HCT116 (cell line): Measurements from ENCODE around the gene CERS4. TPM values are rescaled to one million over a fixed set of nuclear protein-coding genes. Genes with fewer than 3 reads are reported as not detected.

Experiments
- ATAC-seq: fragments of 200-7000 bp; cut with Tn5 transposase; 2 replicates; pipeline ENCODE4 v1.9.1; 2020; ENCODE audit warnings: mild to moderate bottlenecking, moderate library complexity
- BruUV-seq: library from RNA; stranded (reverse); fragments of 400-500 nt; replicated peaks from 2 replicates; lab custom pipeline; 2021; lab: Mats Ljungman, UMichigan
- CTCF ChIA-PET: fragments of 300-600 bp; sonication (Branson Sonifier 250); formaldehyde crosslinking; loops from one replicate; lab custom pipeline; 2021; ENCODE audit warnings: antibody characterized with exemption; lab: Charles Lee
- POLR2A ChIA-PET: fragments of 300-600, 350-600 bp; sonication (Branson Sonifier 250); formaldehyde crosslinking; loops from one replicate; lab custom pipeline; 2021; ENCODE audit warnings: antibody characterized with exemption; lab: Charles Lee
- RAD21 ChIA-PET, 2 experiments: fragments of 300-600 bp; sonication (Branson Sonifier 250); formaldehyde crosslinking; loops; one replicate each; lab custom pipeline; 2023; ENCODE audit warnings: low total read pairs in 2 of 2; ENCODE audit not compliant: uncharacterized antibody in 2 of 2, unreplicated experiment in 2 of 2, low non-redundant PET in 1 of 2; lab: Charles Lee
- DNase-seq: peaks from one replicate; pipeline ENCODE4 v3.0.0-alpha.2; 2010; ENCODE audit warnings: low read depth, low spot score
- H2AFZ ChIP-seq: fragments of 200-600 bp; shearing (Covaris generic), sonication (generic); 2 replicates; pipeline ENCODE4 v1.6.1; 2017; ENCODE audit warnings: low read depth, mixed run types, mixed read lengths, antibody characterized with exemption, low read length; ENCODE audit not compliant: poor library complexity, severe bottlenecking
- H3K27ac ChIP-seq: 2 replicates; pipeline ENCODE4 v1.5.1; 2012; ENCODE audit warnings: low read depth, low read length
- H3K27me3 ChIP-seq: fragments of 200-600 bp; sonication (generic); 2 replicates; pipeline ENCODE4 v1.6.1; 2016; ENCODE audit warnings: mixed run types, low read length, mixed read lengths; ENCODE audit not compliant: insufficient read depth
- H3K36me3 ChIP-seq, 2 experiments: fragments of 200-500 bp in 1 of 2; fragments of 200-600 bp in 1 of 2; sonication (Bioruptor generic) in 1 of 2; sonication (generic) in 1 of 2; 2 replicates each; pipeline versions ENCODE4 v1.5.1 to v1.6.1; 2014 to 2016; ENCODE audit warnings: low read length in 2 of 2, inconsistent platforms in 1 of 2, mixed read lengths in 1 of 2, mixed run types in 1 of 2; ENCODE audit not compliant: insufficient read depth in 2 of 2, control insufficient read depth in 1 of 2
- H3K4me1 ChIP-seq, 2 experiments: fragments of 200-600 bp in 1 of 2; sonication (generic) in 1 of 2; 2 replicates each; pipeline versions ENCODE4 v1.5.1 to v1.6.1; 2012 to 2017; ENCODE audit warnings: low read length in 2 of 2, inconsistent platforms in 1 of 2, mild to moderate bottlenecking in 1 of 2, mixed read lengths in 1 of 2, mixed run types in 1 of 2, moderate library complexity in 1 of 2; ENCODE audit not compliant: insufficient read depth in 2 of 2, control insufficient read depth in 1 of 2
- H3K4me2 ChIP-seq: fragments of 200-600 bp; sonication (generic); 2 replicates; pipeline ENCODE4 v1.6.1; 2017; ENCODE audit warnings: mixed run types, low read length, mixed read lengths
- H3K4me3 ChIP-seq, 2 experiments: fragments of 200-600 bp in 1 of 2; sonication (generic) in 1 of 2; replicated peaks in 1 of 2; 2 replicates each; pipeline ENCODE4 v1.5.1; 2011 to 2016; ENCODE audit warnings: low read length in 2 of 2, control low read depth in 1 of 2, low read depth in 1 of 2, mild to moderate bottlenecking in 1 of 2, mixed read lengths in 1 of 2, mixed run types in 1 of 2
- H3K79me2 ChIP-seq: fragments of 200-600 bp; sonication (generic); 2 replicates; pipeline ENCODE4 v1.6.1; 2017; ENCODE audit warnings: mild to moderate bottlenecking, mixed run types, low read length, moderate library complexity, mixed read lengths; ENCODE audit not compliant: insufficient read depth
- H3K9ac ChIP-seq: fragments of 200-600 bp; sonication (generic); 2 replicates; pipeline ENCODE4 v1.6.1; 2016; ENCODE audit warnings: low read length, mixed read lengths
- H3K9me2 ChIP-seq: fragments of 200-600 bp; sonication (generic), shearing (Covaris generic); 2 replicates; pipeline ENCODE4 v1.6.1; 2017; ENCODE audit warnings: mixed run types, mild to moderate bottlenecking, moderate library complexity; ENCODE audit not compliant: insufficient read depth
- H3K9me3 ChIP-seq, 2 experiments: fragments of 200-500 bp in 1 of 2; fragments of 200-600 bp in 1 of 2; sonication (Bioruptor generic) in 1 of 2; sonication (generic) in 1 of 2; 2 replicates each; pipeline ENCODE4 v1.6.1; 2014 to 2017; ENCODE audit warnings: low read length in 2 of 2, mixed read lengths in 2 of 2, inconsistent platforms in 1 of 2, low read depth in 1 of 2, mild to moderate bottlenecking in 1 of 2, mixed run types in 1 of 2, moderate library complexity in 1 of 2; ENCODE audit not compliant: control insufficient read depth in 1 of 2, insufficient read depth in 1 of 2
- H4K20me1 ChIP-seq: fragments of 200-600 bp; sonication (generic), shearing (Covaris generic); 2 replicates; pipeline ENCODE4 v1.6.1; 2017; ENCODE audit warnings: mixed run types, mild to moderate bottlenecking, moderate library complexity; ENCODE audit not compliant: insufficient read depth
- CBX3 ChIP-seq: IDR thresholded peaks from 2 replicates; pipeline ENCODE4 v1.6.1; 2012; ENCODE audit warnings: low read depth
- CEBPB ChIP-seq: IDR thresholded peaks from 2 replicates; pipeline ENCODE4 v1.6.1; 2012; ENCODE audit warnings: low read depth
- ELF1 ChIP-seq: IDR thresholded peaks from 2 replicates; pipeline ENCODE4 v1.6.1; 2012; ENCODE audit warnings: low read depth, borderline replicate concordance
- EZH2 ChIP-seq: fragments of 200-600 bp; sonication (generic); IDR thresholded peaks from 2 replicates; pipeline ENCODE4 v1.6.1; 2017; ENCODE audit warnings: antibody characterized with exemption, mixed run types
- EZH2phosphoT487 ChIP-seq: fragments of 200-600 bp; IDR thresholded peaks from 2 replicates; pipeline ENCODE4 v1.6.1; 2018; ENCODE audit warnings: antibody characterized with exemption, borderline replicate concordance
- FOSL1 ChIP-seq: IDR thresholded peaks from 2 replicates; pipeline ENCODE4 v1.6.1; 2012; ENCODE audit warnings: low read depth
- POLR2A ChIP-seq: IDR thresholded peaks from 2 replicates; pipeline ENCODE4 v1.7.0; 2011; ENCODE audit warnings: borderline replicate concordance; ENCODE audit not compliant: insufficient read depth, insufficient read length; ENCODE audit errors: extremely low read depth
- REST ChIP-seq: IDR thresholded peaks from 2 replicates; pipeline ENCODE4 v1.6.1; 2012; ENCODE audit warnings: low read depth
- SRF ChIP-seq: IDR thresholded peaks from 2 replicates; pipeline ENCODE4 v1.6.1; 2012; ENCODE audit warnings: low read depth
- YY1 ChIP-seq: IDR thresholded peaks from 2 replicates; pipeline ENCODE4 v1.6.1; 2011; ENCODE audit warnings: low read length, low read depth, moderate library complexity, mild to moderate bottlenecking; ENCODE audit not compliant: insufficient replicate concordance; ENCODE audit errors: extremely low read depth
- ZNF274 ChIP-seq: fragments of 200-500 bp; sonication (Bioruptor generic); IDR thresholded peaks from 2 replicates; pipeline ENCODE4 v1.6.1; 2014; ENCODE audit warnings: mild to moderate bottlenecking, low read depth, low read length, inconsistent platforms
- intact Hi-C: fragments of 100-400 bp; cut with micrococcal nuclease; formaldehyde crosslinking; loops from 2 replicates; pipeline ENCODE4 v1.10.0; 2022
- total RNA-seq: library from RNA; stranded (reverse); gene quantifications from one replicate; pipeline ENCODE4 v1.2.1, GENCODE V29; 2021; ENCODE audit not compliant: unreplicated experiment
- TF ChIP-seq, protein P1 (sequence below): IDR thresholded peaks from 2 replicates; pipeline ENCODE4 v1.6.1; 2011; ENCODE audit warnings: mild to moderate bottlenecking, low read length, moderate library complexity; ENCODE audit not compliant: insufficient replicate concordance; ENCODE audit errors: extremely low read depth

CERS4 gene
- total RNA-seq, 1 experiment from 2014 or later: 26.0 TPM

- Histone ChIP-seq H3K9ac (no peak overlapping the region), H3K36me3 (no peaks in the 10 kb centered on the region), H3K27ac (no peak overlapping the region), H3K4me1 (peaks cover 0 to 6% of the 10 kb centered on the region in 2 experiments; a peak in 2 of 4 replicates), H4K20me1 (no peaks in the 10 kb centered on the region), H3K9me2 (no peaks in the 10 kb centered on the region), H3K4me2 (no peak overlapping the region), H3K9me3 (no peaks in the 10 kb centered on the region), H3K4me3 (no peak overlapping the region), H2AFZ (no peak overlapping the region), H3K79me2 (no peaks in the 10 kb centered on the region), H3K27me3 (no peaks in the 10 kb centered on the region)
- intact Hi-C loops: no loop called here
- RAD21 ChIA-PET: no interaction called here
- POLR2A ChIA-PET: no interaction called here
- CTCF ChIA-PET: no interaction called here
- DNase-seq: no peak
- TF ChIP-seq POLR2A: no peak
- no peak for TF ChIP-seq SRF
- TF ChIP-seq CEBPB: no peak
- TF ChIP-seq REST: no peak
- TF ChIP-seq EZH2: no peak
- TF ChIP-seq, all 23 proteins: peak for 0
- ATAC-seq: no peak
- BruUV-seq: no TSS peak
Observed at GRCh38 chr19:8231073-8231604, 22.0 kb downstream of the CERS4 start.

DNA sequence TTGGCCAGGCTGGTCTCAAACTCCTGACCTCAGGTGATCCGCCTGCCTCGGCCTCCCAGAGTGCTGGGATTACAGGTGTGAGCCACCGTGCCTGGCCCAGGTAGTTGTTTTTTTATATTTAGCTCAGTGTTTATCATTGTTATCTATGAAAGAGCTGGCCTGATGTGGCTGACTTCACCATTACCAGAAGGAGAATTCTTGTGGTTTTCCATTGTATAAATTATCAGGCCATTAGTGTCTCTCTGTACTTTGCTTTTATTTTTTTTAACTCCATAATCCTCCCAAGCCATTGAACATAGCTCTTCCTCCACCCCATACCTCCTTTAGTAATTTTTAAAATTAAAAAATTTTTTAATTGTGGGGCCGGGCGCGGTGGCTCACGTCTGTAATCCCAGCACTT is 24.2 kb downstream of the CERS4 start:
- H3K36me3 ChIP-seq: no peaks in the 10 kb centered on the region
- no peaks in the 10 kb centered on the region for H3K27me3 ChIP-seq
- CTCF ChIA-PET: no interaction called here
- no peaks in the 10 kb centered on the region for H3K9me3 ChIP-seq
- no peak overlapping the region for H3K9ac ChIP-seq
- POLR2A ChIA-PET: no interaction called here
- intact Hi-C loops: no loop called here
- no peak for DNase-seq
- H3K27ac ChIP-seq: no peak overlapping the region
- RAD21 ChIA-PET: no interaction called here
- H3K4me1 ChIP-seq: no peaks in the 10 kb centered on the region
- H3K4me3 ChIP-seq: no peak overlapping the region
- no peaks in the 10 kb centered on the region for H3K9me2 ChIP-seq
- no peak overlapping the region for H2AFZ ChIP-seq
- no peaks in the 10 kb centered on the region for H3K79me2 ChIP-seq
- no peak overlapping the region for H3K4me2 ChIP-seq
- no TSS peak for BruUV-seq
- no peaks in the 10 kb centered on the region for H4K20me1 ChIP-seq
- no peak for ATAC-seq
- no peak for TF ChIP-seq EZH2phosphoT487
- TF ChIP-seq FOSL1: no peak
- TF ChIP-seq, protein P1, sequence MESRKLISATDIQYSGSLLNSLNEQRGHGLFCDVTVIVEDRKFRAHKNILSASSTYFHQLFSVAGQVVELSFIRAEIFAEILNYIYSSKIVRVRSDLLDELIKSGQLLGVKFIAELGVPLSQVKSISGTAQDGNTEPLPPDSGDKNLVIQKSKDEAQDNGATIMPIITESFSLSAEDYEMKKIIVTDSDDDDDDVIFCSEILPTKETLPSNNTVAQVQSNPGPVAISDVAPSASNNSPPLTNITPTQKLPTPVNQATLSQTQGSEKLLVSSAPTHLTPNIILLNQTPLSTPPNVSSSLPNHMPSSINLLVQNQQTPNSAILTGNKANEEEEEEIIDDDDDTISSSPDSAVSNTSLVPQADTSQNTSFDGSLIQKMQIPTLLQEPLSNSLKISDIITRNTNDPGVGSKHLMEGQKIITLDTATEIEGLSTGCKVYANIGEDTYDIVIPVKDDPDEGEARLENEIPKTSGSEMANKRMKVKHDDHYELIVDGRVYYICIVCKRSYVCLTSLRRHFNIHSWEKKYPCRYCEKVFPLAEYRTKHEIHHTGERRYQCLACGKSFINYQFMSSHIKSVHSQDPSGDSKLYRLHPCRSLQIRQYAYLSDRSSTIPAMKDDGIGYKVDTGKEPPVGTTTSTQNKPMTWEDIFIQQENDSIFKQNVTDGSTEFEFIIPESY: no peak
- TF ChIP-seq CBX3: no peak
- TF ChIP-seq YY1: no peak
- no peak for TF ChIP-seq ZNF274
- no peak for TF ChIP-seq ELF1
